Tibial nerve (tissue), 3 donors: Measurements from ENCODE around the gene ZNF697.

Source experiments
- CTCF ChIP-seq, 5 experiments: fragments of 200-600 bp in 3 of 5; fragments of 450-650 bp in 2 of 5; sonication (generic) in 3 of 5; IDR thresholded peaks; one replicate each; pipeline ENCODE4 v1.5.1; 2016 to 2019; ENCODE audit warnings: antibody characterized with exemption in 5 of 5, mild to moderate bottlenecking in 3 of 5, moderate library complexity in 2 of 5
- POLR2A ChIP-seq, 2 donors: fragments of 450-650 bp; IDR thresholded peaks; one replicate each; pipeline ENCODE4 v1.6.1; 2017; ENCODE audit warnings: antibody characterized with exemption in 2 of 2, mild to moderate bottlenecking in 2 of 2, moderate library complexity in 2 of 2

GRCh38 chr1:119600561-119600960 lies 47.5 kb downstream of the ZNF697 start:
- TF ChIP-seq CTCF (IDR thresholded peaks at IDR 0.05): no peak
- no peak for TF ChIP-seq POLR2A (IDR thresholded peaks at IDR 0.05)
